HL-60 (cell line): ENCODE measurements around the gene TLCD5.

Source experiments
- DNase-seq, 2 experiments: peaks; one replicate each; pipeline ENCODE4 v3.0.0-alpha.2; 2010 to 2020; ENCODE audit warnings: low read depth in 1 of 2, low spot score in 1 of 2
- H3K27ac ChIP-seq: fragments of 250-450 bp; sonication (Bioruptor Pico); replicated peaks from 2 replicates; pipeline ENCODE4 v1.5.1; 2020; ENCODE audit warnings: mild to moderate bottlenecking, moderate library complexity
- H3K27me3 ChIP-seq: fragments of 250-450 bp; sonication (Bioruptor Pico); 2 replicates; pipeline ENCODE4 v1.5.1; 2021; ENCODE audit warnings: mild to moderate bottlenecking, moderate library complexity; ENCODE audit not compliant: insufficient read depth, poor library complexity, severe bottlenecking
- H3K4me3 ChIP-seq: replicated peaks from 2 replicates; pipeline ENCODE4 v1.5.1; 2011; ENCODE audit warnings: mild to moderate bottlenecking, control low read depth, low read length; ENCODE audit not compliant: insufficient read depth
- CTCF ChIP-seq: IDR thresholded peaks from one replicate; pipeline ENCODE4 v1.5.1; 2011; ENCODE audit warnings: low read length, control low read depth, inconsistent platforms; ENCODE audit not compliant: insufficient read depth
- GABPA ChIP-seq: IDR thresholded peaks from 2 replicates; pipeline ENCODE4 v1.6.1; 2012; ENCODE audit warnings: low read depth
- POLR2AphosphoS5 ChIP-seq: IDR thresholded peaks from 2 replicates; pipeline ENCODE4 v1.6.1; 2012; ENCODE audit warnings: low read depth
- SPI1 ChIP-seq: IDR thresholded peaks from 2 replicates; pipeline ENCODE4 v1.6.1; 2012; ENCODE audit warnings: low read depth, mild to moderate bottlenecking, borderline replicate concordance
- TF ChIP-seq, protein P1 (sequence below): IDR thresholded peaks from 2 replicates; pipeline ENCODE4 v1.6.1; 2012; ENCODE audit warnings: low read depth; ENCODE audit not compliant: insufficient replicate concordance

TLCD5 gene

GRCh38 chr11:120283124-120283523 is 42.0 kb upstream of the TLCD5 start:
- TF ChIP-seq, protein P1, sequence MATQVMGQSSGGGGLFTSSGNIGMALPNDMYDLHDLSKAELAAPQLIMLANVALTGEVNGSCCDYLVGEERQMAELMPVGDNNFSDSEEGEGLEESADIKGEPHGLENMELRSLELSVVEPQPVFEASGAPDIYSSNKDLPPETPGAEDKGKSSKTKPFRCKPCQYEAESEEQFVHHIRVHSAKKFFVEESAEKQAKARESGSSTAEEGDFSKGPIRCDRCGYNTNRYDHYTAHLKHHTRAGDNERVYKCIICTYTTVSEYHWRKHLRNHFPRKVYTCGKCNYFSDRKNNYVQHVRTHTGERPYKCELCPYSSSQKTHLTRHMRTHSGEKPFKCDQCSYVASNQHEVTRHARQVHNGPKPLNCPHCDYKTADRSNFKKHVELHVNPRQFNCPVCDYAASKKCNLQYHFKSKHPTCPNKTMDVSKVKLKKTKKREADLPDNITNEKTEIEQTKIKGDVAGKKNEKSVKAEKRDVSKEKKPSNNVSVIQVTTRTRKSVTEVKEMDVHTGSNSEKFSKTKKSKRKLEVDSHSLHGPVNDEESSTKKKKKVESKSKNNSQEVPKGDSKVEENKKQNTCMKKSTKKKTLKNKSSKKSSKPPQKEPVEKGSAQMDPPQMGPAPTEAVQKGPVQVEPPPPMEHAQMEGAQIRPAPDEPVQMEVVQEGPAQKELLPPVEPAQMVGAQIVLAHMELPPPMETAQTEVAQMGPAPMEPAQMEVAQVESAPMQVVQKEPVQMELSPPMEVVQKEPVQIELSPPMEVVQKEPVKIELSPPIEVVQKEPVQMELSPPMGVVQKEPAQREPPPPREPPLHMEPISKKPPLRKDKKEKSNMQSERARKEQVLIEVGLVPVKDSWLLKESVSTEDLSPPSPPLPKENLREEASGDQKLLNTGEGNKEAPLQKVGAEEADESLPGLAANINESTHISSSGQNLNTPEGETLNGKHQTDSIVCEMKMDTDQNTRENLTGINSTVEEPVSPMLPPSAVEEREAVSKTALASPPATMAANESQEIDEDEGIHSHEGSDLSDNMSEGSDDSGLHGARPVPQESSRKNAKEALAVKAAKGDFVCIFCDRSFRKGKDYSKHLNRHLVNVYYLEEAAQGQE, result no peak
- TF ChIP-seq POLR2AphosphoS5, result no peak
- TF ChIP-seq CTCF, result no peak
- no peak for TF ChIP-seq SPI1
- no peak for TF ChIP-seq GABPA
- Histone ChIP-seq H3K27me3 (no peaks in the 10 kb centered on the region), H3K4me3 (no peak overlapping the region), H3K27ac (no peak overlapping the region)
- DNase-seq, result no peak

DNA sequence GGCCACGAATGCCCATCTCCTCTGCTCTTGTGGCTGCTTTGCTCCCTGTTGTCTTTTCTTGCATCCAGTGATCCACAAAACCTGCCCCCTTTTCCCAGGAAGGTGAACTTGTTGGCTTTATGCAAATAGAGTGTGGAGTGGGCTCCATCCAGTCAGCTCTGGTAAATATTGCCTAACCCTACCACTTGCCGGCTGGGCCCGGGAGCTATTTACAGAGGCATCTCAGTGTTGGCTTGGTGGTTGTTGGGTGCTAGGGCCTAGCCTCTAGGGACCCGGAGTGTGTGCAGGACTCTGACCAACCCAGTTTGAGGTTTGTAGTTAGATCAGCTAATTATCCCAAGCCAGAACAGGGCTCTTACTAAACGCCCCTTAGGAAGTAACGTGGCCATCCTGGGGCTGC is 40.8 kb upstream of the TLCD5 start:
- no peak for DNase-seq
- no peak overlapping the region for H3K27ac ChIP-seq

GRCh38 chr11:120285256-120285655 is 39.8 kb upstream of the TLCD5 start:
- H3K4me3 ChIP-seq, result no peak overlapping the region
- TF ChIP-seq CTCF (no peak), POLR2AphosphoS5 (no peak), GABPA (no peak), SPI1 (no peak)
- TF ChIP-seq, protein P1, result no peak
- peaks cover 5% of the 10 kb centered on the region for H3K27me3 ChIP-seq
- DNase-seq, result no peak
- no peak overlapping the region for H3K27ac ChIP-seq

More for the DNA sequence above, 40.8 kb upstream of the TLCD5 start:
- H3K27me3 ChIP-seq, result peaks cover 4% of the 10 kb centered on the region
- TF ChIP-seq CTCF (no peak), POLR2AphosphoS5 (no peak), GABPA (no peak), SPI1 (no peak)
- TF ChIP-seq, protein P1, result no peak
- no peak overlapping the region for H3K4me3 ChIP-seq
